NB4 (cell line): ENCODE data around the gene IGFL2.

Experiments
- CTCF ChIP-seq: IDR thresholded peaks from one replicate; pipeline ENCODE4 v1.5.1; 2012; ENCODE audit warnings: low read depth, low read length
- POLR2A ChIP-seq: IDR thresholded peaks from 2 replicates; pipeline ENCODE4 v1.6.1; 2011; ENCODE audit warnings: mild to moderate bottlenecking; ENCODE audit not compliant: insufficient read length; ENCODE audit errors: extremely low read depth

- TF ChIP-seq CTCF = no peak
- TF ChIP-seq POLR2A = no peak
Observed at GRCh38 chr19:46191972-46192371, 43.9 kb downstream of the IGFL2 start.
